ENCODE data around the gene NR2F2.

DNA sequence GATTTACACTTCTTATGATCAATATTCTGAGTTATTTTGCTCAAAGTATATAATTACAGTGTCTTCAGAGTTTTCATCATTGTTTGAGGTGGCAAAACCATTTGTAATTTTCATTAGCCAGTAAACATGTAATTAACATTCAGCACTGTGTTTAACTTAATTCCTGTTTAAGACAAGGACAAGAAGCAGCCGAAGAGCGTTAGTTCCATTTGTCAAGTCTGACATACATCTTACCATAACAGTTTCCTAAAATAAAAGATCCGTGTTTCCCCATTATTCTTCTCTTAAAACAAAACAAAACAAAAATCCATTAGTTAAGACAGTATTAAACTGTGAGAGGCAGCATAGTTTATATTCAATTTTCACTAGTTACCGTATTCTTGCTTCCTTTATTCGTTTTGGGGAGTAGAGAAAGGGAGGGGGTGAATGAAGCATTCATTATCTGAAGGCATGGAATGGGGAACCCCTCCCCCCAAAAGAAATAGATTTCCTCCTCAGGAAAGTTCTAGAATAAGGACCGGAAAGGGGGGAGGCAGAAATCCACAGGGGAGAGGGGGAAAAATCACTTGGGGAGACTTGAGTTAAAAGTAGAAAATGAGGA is 5.5 kb upstream of the NR2F2 start:
- TF ChIP-seq, protein P1, sequence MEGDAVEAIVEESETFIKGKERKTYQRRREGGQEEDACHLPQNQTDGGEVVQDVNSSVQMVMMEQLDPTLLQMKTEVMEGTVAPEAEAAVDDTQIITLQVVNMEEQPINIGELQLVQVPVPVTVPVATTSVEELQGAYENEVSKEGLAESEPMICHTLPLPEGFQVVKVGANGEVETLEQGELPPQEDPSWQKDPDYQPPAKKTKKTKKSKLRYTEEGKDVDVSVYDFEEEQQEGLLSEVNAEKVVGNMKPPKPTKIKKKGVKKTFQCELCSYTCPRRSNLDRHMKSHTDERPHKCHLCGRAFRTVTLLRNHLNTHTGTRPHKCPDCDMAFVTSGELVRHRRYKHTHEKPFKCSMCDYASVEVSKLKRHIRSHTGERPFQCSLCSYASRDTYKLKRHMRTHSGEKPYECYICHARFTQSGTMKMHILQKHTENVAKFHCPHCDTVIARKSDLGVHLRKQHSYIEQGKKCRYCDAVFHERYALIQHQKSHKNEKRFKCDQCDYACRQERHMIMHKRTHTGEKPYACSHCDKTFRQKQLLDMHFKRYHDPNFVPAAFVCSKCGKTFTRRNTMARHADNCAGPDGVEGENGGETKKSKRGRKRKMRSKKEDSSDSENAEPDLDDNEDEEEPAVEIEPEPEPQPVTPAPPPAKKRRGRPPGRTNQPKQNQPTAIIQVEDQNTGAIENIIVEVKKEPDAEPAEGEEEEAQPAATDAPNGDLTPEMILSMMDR (IDR thresholded peaks at IDR 0.05) = no peak
- TF ChIP-seq ZFX (IDR thresholded peaks at IDR 0.05; ENCODE audit: borderline replicate concordance) = no peak

Measured in 22Rv1 (cell line).